ENCODE data around the gene C7orf57. TPM values are rescaled to one million over a fixed set of nuclear protein-coding genes. Genes with fewer than 3 reads are reported as not detected.

The C7orf57 gene
- total RNA-seq, 1 experiment from 2014 or later = 0.33 TPM

DNA sequence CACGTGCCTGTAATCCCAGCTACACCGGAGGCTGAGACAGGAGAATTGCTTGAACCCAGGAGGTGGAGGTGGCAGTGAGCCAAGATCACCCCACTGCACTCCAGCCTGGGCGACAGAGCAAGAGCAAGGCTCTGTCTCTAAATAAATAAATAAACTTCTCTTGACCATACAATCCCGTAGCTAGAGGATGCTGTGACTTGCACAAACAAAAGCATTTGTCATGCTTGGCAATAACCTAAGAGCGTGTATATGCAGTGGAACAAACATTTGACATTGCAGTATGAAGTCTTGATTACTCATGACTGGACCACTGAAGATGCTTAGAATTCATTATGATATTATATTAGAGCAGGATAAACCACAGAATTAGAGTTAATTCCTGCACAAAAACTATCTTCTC, 1.4 kb upstream of the C7orf57 start:
- Mint-ChIP-seq H3K4me3 (ENCODE audit: low read depth, unreplicated experiment) (no peak overlapping the region), H3K36me3 (ENCODE audit: insufficient read depth, unreplicated experiment) (peaks cover 14% of the 10 kb centered on the region), H3K27me3 (ENCODE audit: unreplicated experiment) (peaks cover 30% of the 10 kb centered on the region), H3K27ac (ENCODE audit: unreplicated experiment) (no peak overlapping the region), H3K4me1 (ENCODE audit: low read depth, unreplicated experiment) (peaks cover 14% of the 10 kb centered on the region), H3K9me3 (ENCODE audit: low read depth, unreplicated experiment) (no peaks in the 10 kb centered on the region)
- intact Hi-C loops (cut with micrococcal nuclease; ENCODE audit: unreplicated experiment) = loop anchor here (2.0 kb wide), 2 partner anchors 55 to 77 kb away; partner anchors contain the start of gene UPP1
- BruUV-seq (replicated peaks) = no TSS peak
- TF ChIP-seq, protein P1, sequence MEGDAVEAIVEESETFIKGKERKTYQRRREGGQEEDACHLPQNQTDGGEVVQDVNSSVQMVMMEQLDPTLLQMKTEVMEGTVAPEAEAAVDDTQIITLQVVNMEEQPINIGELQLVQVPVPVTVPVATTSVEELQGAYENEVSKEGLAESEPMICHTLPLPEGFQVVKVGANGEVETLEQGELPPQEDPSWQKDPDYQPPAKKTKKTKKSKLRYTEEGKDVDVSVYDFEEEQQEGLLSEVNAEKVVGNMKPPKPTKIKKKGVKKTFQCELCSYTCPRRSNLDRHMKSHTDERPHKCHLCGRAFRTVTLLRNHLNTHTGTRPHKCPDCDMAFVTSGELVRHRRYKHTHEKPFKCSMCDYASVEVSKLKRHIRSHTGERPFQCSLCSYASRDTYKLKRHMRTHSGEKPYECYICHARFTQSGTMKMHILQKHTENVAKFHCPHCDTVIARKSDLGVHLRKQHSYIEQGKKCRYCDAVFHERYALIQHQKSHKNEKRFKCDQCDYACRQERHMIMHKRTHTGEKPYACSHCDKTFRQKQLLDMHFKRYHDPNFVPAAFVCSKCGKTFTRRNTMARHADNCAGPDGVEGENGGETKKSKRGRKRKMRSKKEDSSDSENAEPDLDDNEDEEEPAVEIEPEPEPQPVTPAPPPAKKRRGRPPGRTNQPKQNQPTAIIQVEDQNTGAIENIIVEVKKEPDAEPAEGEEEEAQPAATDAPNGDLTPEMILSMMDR (IDR thresholded peaks at IDR 0.05; ENCODE audit: unreplicated experiment) = no peak
- CTCF ChIA-PET = no interaction called here
- DNase-seq = no peak

DNA sequence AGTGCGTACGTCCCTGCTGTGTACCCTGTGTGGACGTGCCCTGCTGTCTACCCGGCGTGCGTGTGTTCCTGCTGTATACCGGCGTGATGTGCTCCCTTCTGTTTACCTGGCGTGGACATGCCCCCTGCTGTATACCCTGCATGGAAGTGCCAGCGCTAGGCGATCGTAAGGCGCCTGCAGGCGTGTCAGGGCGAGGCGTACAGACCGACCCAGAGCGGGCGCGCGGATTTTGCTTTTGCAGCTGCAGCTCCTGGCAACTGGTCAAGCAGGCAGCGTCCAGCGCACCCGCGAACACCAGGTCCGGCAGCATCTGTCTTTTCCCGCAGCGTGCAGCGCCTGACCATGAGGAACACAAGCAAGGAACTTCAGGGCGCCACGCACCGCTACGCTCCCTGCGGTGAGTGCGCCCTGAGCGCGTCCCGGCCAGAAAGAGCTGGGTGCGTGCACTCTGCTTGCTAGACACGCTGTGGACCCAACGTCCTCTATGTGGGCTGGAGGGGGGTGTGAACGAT, 680 bp downstream of the C7orf57 start:
- Mint-ChIP-seq H3K27me3 (ENCODE audit: unreplicated experiment) (peaks cover 30% of the 10 kb centered on the region), H3K36me3 (ENCODE audit: insufficient read depth, unreplicated experiment) (peaks cover 14% of the 10 kb centered on the region), H3K4me1 (ENCODE audit: low read depth, unreplicated experiment) (peaks cover 14% of the 10 kb centered on the region), H3K27ac (ENCODE audit: unreplicated experiment) (peak overlapping the region; percentile 80), H3K4me3 (ENCODE audit: low read depth, unreplicated experiment) (peak overlapping the region; percentile 93), H3K9me3 (ENCODE audit: low read depth, unreplicated experiment) (no peaks in the 10 kb centered on the region)
- CTCF ChIA-PET = interaction anchor here (0.9 to 1.3 kb wide), 3 partner anchors 53 to 57 kb away, joined by 3 to 4 read pairs (median 3); partner anchors contain the start of gene UPP1
- no TSS peak for BruUV-seq (replicated peaks)
- TF ChIP-seq, protein P1 (IDR thresholded peaks at IDR 0.05; ENCODE audit: unreplicated experiment) = no peak
- peak; percentile 50 for DNase-seq
- intact Hi-C loops (cut with micrococcal nuclease; ENCODE audit: unreplicated experiment) = loop anchor here (2.0 to 5.0 kb wide), 3 partner anchors 44 to 75 kb away; partner anchors contain the start of gene UPP1

DNA sequence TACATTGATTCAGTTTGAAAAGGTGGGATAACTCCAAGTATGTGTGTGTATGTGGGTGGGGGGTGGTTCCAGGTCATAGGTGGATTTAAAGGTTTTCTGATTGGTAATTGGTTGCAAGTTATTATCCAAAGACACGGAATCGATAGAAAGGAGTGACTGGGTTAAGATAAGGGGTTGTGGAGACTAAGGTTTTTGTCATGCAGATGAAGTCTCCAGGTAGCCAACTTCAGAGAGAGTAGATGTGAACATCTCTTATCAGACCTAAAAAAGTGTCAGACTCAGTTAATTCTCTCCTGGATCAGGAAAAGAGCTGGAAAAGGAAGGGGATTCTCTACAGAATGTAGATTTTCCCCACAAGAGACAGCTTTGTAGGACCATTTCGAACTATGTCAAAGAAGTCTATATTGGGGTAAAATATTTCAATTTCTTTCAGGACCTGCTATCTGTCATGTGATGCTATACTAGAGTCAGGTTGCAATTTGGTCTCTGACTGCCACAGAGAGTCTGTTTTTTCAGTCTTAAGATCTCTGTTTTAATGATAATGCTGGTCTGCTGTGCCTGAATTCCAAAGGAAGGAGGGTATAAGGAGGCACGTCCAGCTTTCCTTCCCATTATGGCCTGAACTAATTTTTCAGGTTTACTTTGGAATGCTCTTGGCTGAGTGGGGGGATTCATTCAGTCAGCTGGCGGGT, 3.6 kb downstream of the C7orf57 start:
- CTCF ChIA-PET = no interaction called here
- Mint-ChIP-seq H3K4me1 (ENCODE audit: low read depth, unreplicated experiment) (peaks cover 14% of the 10 kb centered on the region), H3K27ac (ENCODE audit: unreplicated experiment) (no peak overlapping the region), H3K27me3 (ENCODE audit: unreplicated experiment) (peaks cover 30% of the 10 kb centered on the region), H3K36me3 (ENCODE audit: insufficient read depth, unreplicated experiment) (peaks cover 14% of the 10 kb centered on the region), H3K4me3 (ENCODE audit: low read depth, unreplicated experiment) (no peak overlapping the region), H3K9me3 (ENCODE audit: low read depth, unreplicated experiment) (no peaks in the 10 kb centered on the region)
- no peak for DNase-seq
- intact Hi-C loops (cut with micrococcal nuclease; ENCODE audit: unreplicated experiment) = loop anchor here (5.0 kb wide), 1 partner anchor 47 kb away; no protein-coding TSS in a partner anchor
- BruUV-seq (replicated peaks) = no TSS peak
- TF ChIP-seq, protein P1 (IDR thresholded peaks at IDR 0.05; ENCODE audit: unreplicated experiment) = no peak

DNA sequence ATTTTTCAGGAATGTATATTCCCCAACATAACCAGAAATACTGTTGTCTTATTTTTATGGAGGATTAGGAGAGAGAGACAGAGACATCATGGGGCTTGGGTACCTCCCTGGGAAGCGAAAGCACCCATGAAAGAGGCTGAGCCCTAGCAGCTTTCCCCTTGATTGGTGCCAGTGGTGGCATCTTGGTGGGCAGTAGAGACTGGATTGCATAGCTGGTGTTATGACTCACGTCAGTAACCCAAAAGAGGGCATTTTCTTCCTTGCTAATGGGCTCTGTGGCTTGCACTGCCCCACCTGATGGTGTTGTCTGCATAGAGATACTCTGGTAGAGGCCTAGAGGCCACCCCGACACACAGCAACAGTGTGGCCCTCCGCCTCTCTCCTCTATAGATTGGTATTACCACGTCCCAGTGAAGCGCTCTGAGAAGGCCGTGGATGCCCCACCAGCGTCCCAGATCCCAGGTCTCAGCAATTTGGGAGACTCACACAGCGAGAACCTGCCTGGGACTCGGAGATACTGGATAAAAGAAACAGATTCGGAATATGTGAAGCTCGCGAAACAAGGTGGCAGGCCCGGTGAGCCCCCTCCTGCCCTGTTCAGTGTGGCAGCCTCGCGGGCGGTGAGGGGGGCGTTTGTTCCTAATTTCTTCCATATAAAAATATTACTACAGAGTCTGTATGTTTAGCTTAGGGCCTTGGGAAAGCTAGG, 5.8 kb downstream of the C7orf57 start:
- CTCF ChIA-PET = no interaction called here
- intact Hi-C loops (cut with micrococcal nuclease; ENCODE audit: unreplicated experiment) = no loop called here
- H3K27ac Mint-ChIP-seq (ENCODE audit: unreplicated experiment) = no peak overlapping the region
- no TSS peak for BruUV-seq (replicated peaks)
- TF ChIP-seq, protein P1 (IDR thresholded peaks at IDR 0.05; ENCODE audit: unreplicated experiment) = no peak
- DNase-seq = no peak
- no peaks in the 10 kb centered on the region for H3K9me3 Mint-ChIP-seq (ENCODE audit: low read depth, unreplicated experiment)
- peaks cover 3% of the 10 kb centered on the region for H3K36me3 Mint-ChIP-seq (ENCODE audit: insufficient read depth, unreplicated experiment)
- peaks cover 40% of the 10 kb centered on the region for H3K27me3 Mint-ChIP-seq (ENCODE audit: unreplicated experiment)
- no peak overlapping the region for H3K4me3 Mint-ChIP-seq (ENCODE audit: low read depth, unreplicated experiment)
- H3K4me1 Mint-ChIP-seq (ENCODE audit: low read depth, unreplicated experiment) = peaks cover 8% of the 10 kb centered on the region

Data from Calu3 (cell line).